PC-9 (cell line): Measurements from ENCODE around the gene PPP1R9A. TPM values are rescaled to one million over a fixed set of nuclear protein-coding genes. Genes with fewer than 3 reads are reported as not detected.

Experiments used
- BruUV-seq: library from RNA; stranded (reverse); fragments of 400-500 nt; replicated peaks from 2 replicates; lab custom pipeline; 2021; lab: Mats Ljungman, UMichigan
- CTCF ChIA-PET: fragments of 300-600 bp; sonication (Branson Sonifier 250); formaldehyde crosslinking; loops from one replicate; lab custom pipeline; 2022; ENCODE audit warnings: antibody characterized with exemption; lab: Charles Lee
- POLR2A ChIA-PET: fragments of 300-600 bp; sonication (Branson Sonifier 250); formaldehyde crosslinking; loops from one replicate; lab custom pipeline; 2022; ENCODE audit warnings: antibody characterized with exemption; ENCODE audit not compliant: unreplicated experiment; lab: Charles Lee
- DNase-seq, 2 experiments: peaks; one replicate each; pipeline versions ENCODE4 v3.0.0 to v3.0.0-alpha.2; 2015 to 2022; ENCODE audit warnings: mixed read lengths in 1 of 2
- H2AFZ ChIP-seq: fragments of 200-600 bp; sonication (generic); 2 replicates; pipeline ENCODE4 v1.8.1; 2017; ENCODE audit warnings: antibody characterized with exemption
- H3F3A ChIP-seq: fragments of 200-600 bp; sonication (generic); 2 replicates; pipeline ENCODE4 v1.8.1; 2017; ENCODE audit warnings: antibody characterized with exemption, mild to moderate bottlenecking, low read depth; ENCODE audit not compliant: insufficient read depth
- H3K27ac ChIP-seq: fragments of 200-600 bp; sonication (generic); 2 replicates; pipeline ENCODE4 v1.6.1; 2016; ENCODE audit warnings: mixed run types
- H3K27me3 ChIP-seq: fragments of 200-600 bp; sonication (generic); 2 replicates; pipeline ENCODE4 v1.6.1; 2016; ENCODE audit warnings: low read depth, mixed run types; ENCODE audit not compliant: insufficient read depth
- H3K36me3 ChIP-seq: fragments of 200-600 bp; sonication (generic); 2 replicates; pipeline ENCODE4 v1.6.1; 2016; ENCODE audit warnings: low read depth, mixed run types
- H3K4me1 ChIP-seq: fragments of 200-600 bp; sonication (generic); replicated peaks from 2 replicates; pipeline ENCODE4 v1.6.1; 2016; ENCODE audit warnings: mixed run types; ENCODE audit not compliant: insufficient read depth
- H3K4me2 ChIP-seq: fragments of 200-600 bp; sonication (generic); 2 replicates; pipeline ENCODE4 v1.6.1; 2017; ENCODE audit warnings: mixed run types
- H3K4me3 ChIP-seq: fragments of 200-600 bp; sonication (generic); 2 replicates; pipeline ENCODE4 v1.6.1; 2016; ENCODE audit warnings: mixed run types
- H3K79me2 ChIP-seq: fragments of 200-600 bp; sonication (generic); 2 replicates; pipeline ENCODE4 v1.6.1; 2017; ENCODE audit warnings: low read depth, mixed run types
- H3K9me2 ChIP-seq: fragments of 200-600 bp; sonication (generic); 2 replicates; pipeline ENCODE4 v1.8.1; 2017; ENCODE audit warnings: mild to moderate bottlenecking; ENCODE audit not compliant: insufficient read depth
- H3K9me3 ChIP-seq: fragments of 200-600 bp; sonication (generic); 2 replicates; pipeline ENCODE4 v1.8.1; 2016; ENCODE audit warnings: low read depth; ENCODE audit not compliant: insufficient read depth
- H4K20me1 ChIP-seq: fragments of 200-600 bp; sonication (generic); 2 replicates; pipeline ENCODE4 v1.8.1; 2017; ENCODE audit not compliant: insufficient read depth
- EZH2 ChIP-seq: fragments of 200-600 bp; sonication (generic); IDR thresholded peaks from 2 replicates; pipeline ENCODE4 v1.8.0; 2017; ENCODE audit warnings: antibody characterized with exemption, low read depth
- intact Hi-C: fragments of 100-400 bp; cut with micrococcal nuclease; formaldehyde crosslinking; loops from one replicate; pipeline ENCODE4 v1.10.0; 2022; ENCODE audit not compliant: unreplicated experiment
- total RNA-seq: library from RNA; stranded (reverse); gene quantifications from 2 replicates; pipeline ENCODE4 v1.2.3, GENCODE V29; 2021
- TF ChIP-seq, protein P1 (sequence below): fragments of 200-600 bp; sonication (generic); conservative IDR thresholded peaks from 2 replicates; pipeline ENCODE4 v1.6.1; 2017; ENCODE audit warnings: mixed run types, antibody characterized with exemption, mild to moderate bottlenecking, moderate library complexity

The PPP1R9A gene
- total RNA-seq, 1 experiment from 2014 or later: 11.5 TPM

DNA sequence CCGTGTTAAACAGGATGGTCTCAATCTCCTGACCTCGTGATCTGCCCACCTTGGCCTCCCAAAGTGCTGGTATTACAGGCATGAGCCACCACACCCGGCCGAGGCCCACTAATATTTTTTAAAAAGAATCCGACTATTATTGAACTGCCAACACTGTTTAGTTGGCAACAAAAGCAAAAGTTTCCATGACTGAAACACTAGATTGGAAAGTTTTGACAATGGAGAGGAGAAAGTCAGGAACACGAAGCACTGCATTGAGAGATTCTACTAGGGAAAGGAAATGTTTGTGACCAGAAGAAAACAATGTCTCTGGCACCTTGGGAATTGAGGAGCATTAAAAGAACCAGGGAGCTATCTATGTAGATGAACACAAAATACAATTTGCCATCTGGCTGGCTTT, 13.7 kb upstream of the PPP1R9A start:
- TF ChIP-seq, protein P1, sequence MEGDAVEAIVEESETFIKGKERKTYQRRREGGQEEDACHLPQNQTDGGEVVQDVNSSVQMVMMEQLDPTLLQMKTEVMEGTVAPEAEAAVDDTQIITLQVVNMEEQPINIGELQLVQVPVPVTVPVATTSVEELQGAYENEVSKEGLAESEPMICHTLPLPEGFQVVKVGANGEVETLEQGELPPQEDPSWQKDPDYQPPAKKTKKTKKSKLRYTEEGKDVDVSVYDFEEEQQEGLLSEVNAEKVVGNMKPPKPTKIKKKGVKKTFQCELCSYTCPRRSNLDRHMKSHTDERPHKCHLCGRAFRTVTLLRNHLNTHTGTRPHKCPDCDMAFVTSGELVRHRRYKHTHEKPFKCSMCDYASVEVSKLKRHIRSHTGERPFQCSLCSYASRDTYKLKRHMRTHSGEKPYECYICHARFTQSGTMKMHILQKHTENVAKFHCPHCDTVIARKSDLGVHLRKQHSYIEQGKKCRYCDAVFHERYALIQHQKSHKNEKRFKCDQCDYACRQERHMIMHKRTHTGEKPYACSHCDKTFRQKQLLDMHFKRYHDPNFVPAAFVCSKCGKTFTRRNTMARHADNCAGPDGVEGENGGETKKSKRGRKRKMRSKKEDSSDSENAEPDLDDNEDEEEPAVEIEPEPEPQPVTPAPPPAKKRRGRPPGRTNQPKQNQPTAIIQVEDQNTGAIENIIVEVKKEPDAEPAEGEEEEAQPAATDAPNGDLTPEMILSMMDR: no peak
- TF ChIP-seq EZH2: no peak
- Histone ChIP-seq H3K4me1 (no peaks in the 10 kb centered on the region), H3K79me2 (no peaks in the 10 kb centered on the region), H3K9me2 (no peaks in the 10 kb centered on the region; the same call in 1 of the 2 replicates), H3K4me3 (no peak overlapping the region), H3K4me2 (no peak overlapping the region), H3K27me3 (no peaks in the 10 kb centered on the region), H3K36me3 (no peaks in the 10 kb centered on the region), H3F3A (no peaks in the 10 kb centered on the region), H3K9me3 (no peaks in the 10 kb centered on the region; the same call in 1 of the 2 replicates), H4K20me1 (no peaks in the 10 kb centered on the region), H2AFZ (no peak overlapping the region), H3K27ac (no peak overlapping the region)
- BruUV-seq: no TSS peak
- POLR2A ChIA-PET: no interaction called here
- intact Hi-C loops: no loop called here
- CTCF ChIA-PET: no interaction called here
- no peak for DNase-seq

DNA sequence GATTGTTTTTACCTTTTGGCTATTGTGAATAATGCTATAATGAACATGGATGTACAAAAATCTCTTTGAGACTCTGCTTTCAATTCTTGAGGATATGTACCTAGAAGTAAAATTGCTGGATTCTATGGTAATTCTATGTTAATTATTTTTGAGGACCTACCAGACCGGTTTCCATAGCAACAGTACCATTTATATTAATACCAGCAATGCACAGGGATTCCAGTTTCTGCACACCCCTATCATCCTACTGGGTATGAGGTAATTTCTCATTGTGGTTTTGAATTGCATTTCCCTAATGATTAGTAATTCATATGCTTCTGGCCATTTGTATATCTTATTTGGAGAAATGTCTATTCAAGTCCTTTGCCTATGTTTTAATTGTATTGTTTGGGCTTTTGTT, 9.9 kb upstream of the PPP1R9A start:
- Histone ChIP-seq H3K9me3 (no peaks in the 10 kb centered on the region), H2AFZ (no peak overlapping the region), H3K27me3 (no peaks in the 10 kb centered on the region), H3K27ac (no peak overlapping the region), H4K20me1 (no peaks in the 10 kb centered on the region), H3K4me2 (no peak overlapping the region), H3K4me1 (no peaks in the 10 kb centered on the region), H3K79me2 (no peaks in the 10 kb centered on the region), H3F3A (no peaks in the 10 kb centered on the region), H3K4me3 (no peak overlapping the region), H3K36me3 (no peaks in the 10 kb centered on the region), H3K9me2 (no peaks in the 10 kb centered on the region; the same call in 1 of the 2 replicates)
- ChIA-PET POLR2A (no interaction called here), CTCF (no interaction called here)
- intact Hi-C loops: no loop called here
- BruUV-seq: no TSS peak
- TF ChIP-seq EZH2: no peak
- TF ChIP-seq, protein P1: no peak
- DNase-seq: no peak

DNA sequence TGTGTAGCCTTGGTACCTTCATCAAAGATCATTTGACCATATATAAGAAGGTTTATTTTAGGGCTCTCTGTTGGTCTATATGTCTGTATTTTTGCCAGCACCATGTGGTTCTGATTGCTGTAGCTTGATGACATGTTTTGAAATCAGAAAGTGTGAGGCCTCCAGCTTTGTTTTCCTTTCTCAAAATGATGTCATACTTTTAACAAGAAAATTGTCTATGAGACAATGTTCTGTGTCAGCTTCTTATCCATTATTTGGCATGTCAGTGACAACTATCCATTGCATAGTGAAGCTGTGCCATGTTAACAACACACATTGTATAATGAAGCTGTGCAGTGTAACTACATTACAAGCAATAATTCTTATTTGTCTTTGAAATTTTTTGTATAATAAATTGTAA, 9.1 kb upstream of the PPP1R9A start:
- intact Hi-C loops: no loop called here
- CTCF ChIA-PET: no interaction called here

More for the DNA sequence above, 9.1 kb upstream of the PPP1R9A start:
- Histone ChIP-seq H3F3A (no peaks in the 10 kb centered on the region), H3K27ac (no peak overlapping the region), H3K4me1 (no peaks in the 10 kb centered on the region), H2AFZ (no peak overlapping the region), H3K4me3 (no peak overlapping the region), H3K9me3 (no peaks in the 10 kb centered on the region), H3K27me3 (no peaks in the 10 kb centered on the region), H3K36me3 (no peaks in the 10 kb centered on the region), H3K4me2 (no peak overlapping the region), H3K79me2 (no peaks in the 10 kb centered on the region), H4K20me1 (no peaks in the 10 kb centered on the region), H3K9me2 (peaks cover 3% of the 10 kb centered on the region; the same call in 1 of the 2 replicates)
- no TSS peak for BruUV-seq
- no peak for DNase-seq
- POLR2A ChIA-PET: no interaction called here
- TF ChIP-seq, protein P1: no peak
- TF ChIP-seq EZH2: no peak
